Measurements from ENCODE around the gene TSPAN15.

TSPAN15 gene

DNA sequence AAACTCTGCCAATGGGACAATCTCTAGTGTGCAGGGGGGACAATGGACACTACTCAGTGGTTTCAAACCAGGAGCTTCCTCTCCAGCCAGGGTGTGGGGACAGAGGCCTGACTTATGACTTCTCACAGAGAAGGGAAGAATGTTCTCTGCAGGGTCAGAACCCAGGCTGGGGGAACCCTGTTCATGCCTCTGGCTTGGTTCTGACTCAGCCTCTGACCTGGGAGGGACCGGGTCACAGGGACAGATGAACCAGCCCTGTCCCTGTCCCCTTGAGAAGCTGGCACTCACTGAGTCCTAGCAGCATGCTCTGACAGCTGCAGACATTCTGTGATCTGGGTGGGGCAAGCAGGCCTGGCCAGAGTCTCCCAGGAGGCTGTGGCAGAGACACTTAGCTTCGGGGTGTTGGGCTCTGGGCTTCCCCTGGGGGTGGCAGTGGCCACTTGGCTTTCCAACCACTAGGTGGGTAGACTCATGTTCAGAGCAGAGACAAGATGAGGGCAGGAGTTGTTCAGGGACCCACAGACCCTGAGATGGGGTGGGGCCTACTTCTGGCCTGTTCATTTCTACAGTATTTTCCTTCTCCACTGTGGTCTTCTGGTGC, 13.6 kb downstream of the TSPAN15 start:
- Histone ChIP-seq H3K79me2 (ENCODE audit: control insufficient read depth, insufficient read depth, low read length, poor library complexity) (peaks cover 3% of the 10 kb centered on the region), H2BK120ac (ENCODE audit: insufficient read depth, low read length, poor library complexity) (no peak overlapping the region), H2AFZ (ENCODE audit: insufficient read depth, low read length, poor library complexity) (no peak overlapping the region), H4K8ac (ENCODE audit: low read depth, low read length) (no peak overlapping the region), H3K79me1 (ENCODE audit: low read length) (peaks cover 8% of the 10 kb centered on the region), H2BK12ac (ENCODE audit: low read length) (no peak overlapping the region), H3K23ac (ENCODE audit: low read length) (no peak overlapping the region), H3K4me2 (ENCODE audit: low read length) (no peak overlapping the region), H3K9ac (ENCODE audit: low read length) (no peak overlapping the region), H3K18ac (ENCODE audit: low read length) (no peak overlapping the region), H3K14ac (ENCODE audit: low read length) (no peak overlapping the region), H3K4ac (ENCODE audit: low read depth, low read length) (no peak overlapping the region), H4K12ac (ENCODE audit: low read depth, low read length) (no peak overlapping the region), H4K91ac (ENCODE audit: low read depth, low read length) (no peak overlapping the region), H3K27ac (ENCODE audit: low read depth, low read length) (no peak overlapping the region), H3K9me3 (ENCODE audit: insufficient read depth, low read depth, low read length) (peaks cover 2% of the 10 kb centered on the region), H3K36me3 (ENCODE audit: control insufficient read depth in 1 of 2, insufficient read depth in 2 of 2, low read length in 2 of 2) (no peaks in the 10 kb centered on the region), H2BK5ac (ENCODE audit: low read depth, low read length, poor library complexity) (no peak overlapping the region), H2AK5ac (ENCODE audit: low read length) (no peak overlapping the region), H3K4me3 (ENCODE audit: low read depth, low read length) (no peak overlapping the region), H3K4me1 (ENCODE audit: control insufficient read depth in 1 of 2, insufficient read depth in 2 of 2, low read length in 2 of 2) (peaks cover 21 to 22% of the 10 kb centered on the region in 2 experiments), H3K27me3 (ENCODE audit: insufficient read depth, low read length) (no peaks in the 10 kb centered on the region)
- DNase-seq = no peak
- WGBS (ENCODE audit: extremely low coverage, insufficient coverage, insufficient read length) = no CpG with 5 or more reads among the region's 2 CpGs

- H2AK5ac ChIP-seq (ENCODE audit: low read length) = no peak overlapping the region
- no peak overlapping the region for H2BK12ac ChIP-seq (ENCODE audit: low read length)
- H3K9ac ChIP-seq (ENCODE audit: low read length) = no peak overlapping the region
- DNase-seq = no peak
- no peak overlapping the region for H4K8ac ChIP-seq (ENCODE audit: low read depth, low read length)
- H3K14ac ChIP-seq (ENCODE audit: low read length) = no peak overlapping the region
- no peak overlapping the region for H3K4me3 ChIP-seq (ENCODE audit: low read depth, low read length)
- WGBS (ENCODE audit: extremely low coverage, insufficient coverage, insufficient read length) = no CpG with 5 or more reads among the region's 9 CpGs
- peaks cover 3% of the 10 kb centered on the region for H3K79me2 ChIP-seq (ENCODE audit: control insufficient read depth, insufficient read depth, low read length, poor library complexity)
- peaks cover 4% of the 10 kb centered on the region for H3K79me1 ChIP-seq (ENCODE audit: low read length)
- H3K4me1 ChIP-seq (ENCODE audit: control insufficient read depth in 1 of 2, insufficient read depth in 2 of 2, low read length in 2 of 2) = peaks cover 15% of the 10 kb centered on the region in 2 experiments
- no peak overlapping the region for H4K91ac ChIP-seq (ENCODE audit: low read depth, low read length)
- no peaks in the 10 kb centered on the region for H3K9me3 ChIP-seq (ENCODE audit: insufficient read depth, low read depth, low read length)
- no peak overlapping the region for H4K12ac ChIP-seq (ENCODE audit: low read depth, low read length)
- H3K4me2 ChIP-seq (ENCODE audit: low read length) = no peak overlapping the region
- H2BK5ac ChIP-seq (ENCODE audit: low read depth, low read length, poor library complexity) = no peak overlapping the region
- no peak overlapping the region for H3K4ac ChIP-seq (ENCODE audit: low read depth, low read length)
- H3K23ac ChIP-seq (ENCODE audit: low read length) = no peak overlapping the region
- no peaks in the 10 kb centered on the region for H3K36me3 ChIP-seq (ENCODE audit: control insufficient read depth in 1 of 2, insufficient read depth in 2 of 2, low read length in 2 of 2)
- H3K27ac ChIP-seq (ENCODE audit: low read depth, low read length) = no peak overlapping the region
- no peak overlapping the region for H3K18ac ChIP-seq (ENCODE audit: low read length)
- H2BK120ac ChIP-seq (ENCODE audit: insufficient read depth, low read length, poor library complexity) = no peak overlapping the region
- no peak overlapping the region for H2AFZ ChIP-seq (ENCODE audit: insufficient read depth, low read length, poor library complexity)
- H3K27me3 ChIP-seq (ENCODE audit: insufficient read depth, low read length) = no peaks in the 10 kb centered on the region
Observed at GRCh38 chr10:69465457-69466157, 14.3 kb downstream of the TSPAN15 start.

DNA sequence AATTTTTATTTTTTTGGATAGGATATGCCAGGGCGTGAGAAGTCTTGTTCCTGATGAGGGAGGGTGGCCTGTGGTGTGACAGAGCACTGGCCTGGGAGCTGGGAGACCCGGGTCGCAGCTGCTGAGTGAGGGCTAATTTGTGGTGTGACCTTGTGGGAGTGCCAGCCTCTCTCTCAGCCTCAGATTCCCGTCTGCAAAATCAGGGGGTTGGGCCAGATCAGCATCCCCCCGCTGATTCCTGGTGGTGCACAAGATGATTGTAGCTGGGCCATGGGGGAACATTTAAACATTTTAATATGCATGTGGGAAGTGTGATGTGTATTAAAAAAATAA, 14.9 kb downstream of the TSPAN15 start:
- H3K4ac ChIP-seq (ENCODE audit: low read depth, low read length) = no peak overlapping the region
- H3K79me2 ChIP-seq (ENCODE audit: control insufficient read depth, insufficient read depth, low read length, poor library complexity) = peaks cover 3% of the 10 kb centered on the region
- no peak overlapping the region for H4K12ac ChIP-seq (ENCODE audit: low read depth, low read length)
- no peak overlapping the region for H2AFZ ChIP-seq (ENCODE audit: insufficient read depth, low read length, poor library complexity)
- H3K14ac ChIP-seq (ENCODE audit: low read length) = no peak overlapping the region
- no peaks in the 10 kb centered on the region for H3K9me3 ChIP-seq (ENCODE audit: insufficient read depth, low read depth, low read length)
- H2BK120ac ChIP-seq (ENCODE audit: insufficient read depth, low read length, poor library complexity) = no peak overlapping the region
- no peak overlapping the region for H4K91ac ChIP-seq (ENCODE audit: low read depth, low read length)
- no peak for DNase-seq
- H3K36me3 ChIP-seq (ENCODE audit: control insufficient read depth in 1 of 2, insufficient read depth in 2 of 2, low read length in 2 of 2) = no peaks in the 10 kb centered on the region
- H3K79me1 ChIP-seq (ENCODE audit: low read length) = peaks cover 4% of the 10 kb centered on the region
- H3K27ac ChIP-seq (ENCODE audit: low read depth, low read length) = no peak overlapping the region
- no peak overlapping the region for H2AK5ac ChIP-seq (ENCODE audit: low read length)
- whole genome bisulfite sequencing (ENCODE audit: extremely low coverage, insufficient coverage, insufficient read length) = no CpG with 5 or more reads among the region's 5 CpGs
- no peak overlapping the region for H3K4me2 ChIP-seq (ENCODE audit: low read length)
- no peak overlapping the region for H4K8ac ChIP-seq (ENCODE audit: low read depth, low read length)
- peaks cover 11% of the 10 kb centered on the region in 2 experiments for H3K4me1 ChIP-seq (ENCODE audit: control insufficient read depth in 1 of 2, insufficient read depth in 2 of 2, low read length in 2 of 2)
- no peak overlapping the region for H3K18ac ChIP-seq (ENCODE audit: low read length)
- no peak overlapping the region for H3K23ac ChIP-seq (ENCODE audit: low read length)
- H3K27me3 ChIP-seq (ENCODE audit: insufficient read depth, low read length) = no peaks in the 10 kb centered on the region
- H3K9ac ChIP-seq (ENCODE audit: low read length) = no peak overlapping the region
- H2BK12ac ChIP-seq (ENCODE audit: low read length) = no peak overlapping the region
- no peak overlapping the region for H3K4me3 ChIP-seq (ENCODE audit: low read depth, low read length)
- no peak overlapping the region for H2BK5ac ChIP-seq (ENCODE audit: low read depth, low read length, poor library complexity)

DNA sequence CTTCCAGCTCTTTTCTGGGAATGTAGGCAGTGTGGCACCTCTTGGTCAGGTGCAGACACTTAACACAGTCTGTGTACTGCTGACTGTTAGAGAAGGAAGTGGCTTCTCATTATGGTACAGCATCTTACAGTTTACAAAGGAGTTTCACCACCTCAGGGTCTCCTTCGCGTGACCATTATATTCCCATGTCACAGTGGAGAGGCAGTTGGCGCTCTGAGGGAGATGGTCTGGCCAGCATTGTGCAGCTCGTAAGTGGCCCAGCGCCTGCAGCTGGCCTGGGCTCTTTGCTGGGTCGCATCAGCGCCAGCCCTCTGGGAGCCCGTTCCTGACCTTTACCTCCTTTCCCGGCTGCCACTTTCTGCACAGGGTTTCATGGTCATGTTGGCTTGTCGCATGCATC, 15.4 kb downstream of the TSPAN15 start:
- H3K9ac ChIP-seq (ENCODE audit: low read length) = no peak overlapping the region
- no peaks in the 10 kb centered on the region for H3K36me3 ChIP-seq (ENCODE audit: control insufficient read depth in 1 of 2, insufficient read depth in 2 of 2, low read length in 2 of 2)
- H3K9me3 ChIP-seq (ENCODE audit: insufficient read depth, low read depth, low read length) = no peaks in the 10 kb centered on the region
- H3K4me3 ChIP-seq (ENCODE audit: low read depth, low read length) = no peak overlapping the region
- H3K79me1 ChIP-seq (ENCODE audit: low read length) = no peaks in the 10 kb centered on the region
- H4K12ac ChIP-seq (ENCODE audit: low read depth, low read length) = no peak overlapping the region
- H3K4me1 ChIP-seq (ENCODE audit: control insufficient read depth in 1 of 2, insufficient read depth in 2 of 2, low read length in 2 of 2) = peaks cover 7 to 8% of the 10 kb centered on the region in 2 experiments
- DNase-seq = no peak
- H3K4me2 ChIP-seq (ENCODE audit: low read length) = no peak overlapping the region
- H2AFZ ChIP-seq (ENCODE audit: insufficient read depth, low read length, poor library complexity) = no peak overlapping the region
- H4K8ac ChIP-seq (ENCODE audit: low read depth, low read length) = no peak overlapping the region
- no peak overlapping the region for H3K27ac ChIP-seq (ENCODE audit: low read depth, low read length)
- H2BK12ac ChIP-seq (ENCODE audit: low read length) = peak overlapping the region; percentile 26
- H4K91ac ChIP-seq (ENCODE audit: low read depth, low read length) = peak overlapping the region; percentile 33
- WGBS (ENCODE audit: extremely low coverage, insufficient coverage, insufficient read length) = no CpG with 5 or more reads among the region's 10 CpGs
- H3K79me2 ChIP-seq (ENCODE audit: control insufficient read depth, insufficient read depth, low read length, poor library complexity) = peaks cover 1% of the 10 kb centered on the region
- no peak overlapping the region for H2BK120ac ChIP-seq (ENCODE audit: insufficient read depth, low read length, poor library complexity)
- H2BK5ac ChIP-seq (ENCODE audit: low read depth, low read length, poor library complexity) = no peak overlapping the region
- no peak overlapping the region for H2AK5ac ChIP-seq (ENCODE audit: low read length)
- no peak overlapping the region for H3K23ac ChIP-seq (ENCODE audit: low read length)
- no peak overlapping the region for H3K4ac ChIP-seq (ENCODE audit: low read depth, low read length)
- H3K18ac ChIP-seq (ENCODE audit: low read length) = peak overlapping the region; percentile 38
- no peaks in the 10 kb centered on the region for H3K27me3 ChIP-seq (ENCODE audit: insufficient read depth, low read length)
- no peak overlapping the region for H3K14ac ChIP-seq (ENCODE audit: low read length)

Data from trophoblast cell (in vitro differentiated cells and primary cell).